Psoas muscle (tissue), 8 donors: ENCODE measurements around the gene EIF6. TPM values are rescaled to one million over a fixed set of nuclear protein-coding genes. Genes with fewer than 3 reads are reported as not detected.
A peak's percentile ranks its signal among the peaks of the same experiment; 100 is the strongest.

Experiments
- ATAC-seq, 4 donors: fragments of 200-7000 bp; cut with Tn5 transposase; one replicate each; pipeline ENCODE4 v1.9.1; 2020; ENCODE audit warnings: moderate library complexity in 3 of 4, mild to moderate bottlenecking in 2 of 4
- DNase-seq, 2 donors: peaks; one replicate each; pipeline ENCODE4 v3.0.0-alpha.2; 2020
- H3K27ac ChIP-seq: fragments of 200-600 bp; one replicate; pipeline ENCODE4 v1.8.0; 2022
- H3K27me3 ChIP-seq, 3 donors: fragments of 200-600 bp in 1 of 3; one replicate each; pipeline versions ENCODE4 v1.6.1 to v1.8.0; 2013 to 2022; ENCODE audit warnings: low read length in 2 of 3, mild to moderate bottlenecking in 2 of 3, moderate library complexity in 1 of 3; ENCODE audit not compliant: insufficient read depth in 3 of 3
- H3K36me3 ChIP-seq, 2 donors: fragments of 200-600 bp in 1 of 2; one replicate each; pipeline versions ENCODE4 v1.6.1 to v1.8.0; 2013 to 2022; ENCODE audit warnings: low read depth in 1 of 2, mild to moderate bottlenecking in 1 of 2, moderate library complexity in 1 of 2; ENCODE audit not compliant: insufficient read depth in 1 of 2
- H3K4me1 ChIP-seq: fragments of 200-600 bp; one replicate; pipeline ENCODE4 v1.8.0; 2022
- H3K4me3 ChIP-seq: fragments of 200-600 bp; one replicate; pipeline ENCODE4 v1.8.0; 2022; ENCODE audit warnings: mild to moderate bottlenecking
- H3K9me3 ChIP-seq: fragments of 200-600 bp; one replicate; pipeline ENCODE4 v1.8.0; 2022
- WGBS, 3 donors: extraction: QIAGEN DNeasy Blood & Tissue Kit; methylation state at CpG; one replicate each; pipeline versions ENCODE4 v1.1.6 to v1.1.7; 2013; 5-methylcytosine and 5-hydroxymethylcytosine counted together
- intact Hi-C, 2 donors: fragments of 100-400 bp; cut with DNase I; formaldehyde crosslinking; loops; one replicate each; pipeline versions ENCODE4 v1.11.0 to v1.14.2; 2022
- polyA plus RNA-seq, 3 donors: library from polyadenylated mRNA; stranded (reverse); fragments of 200-250 nt; gene quantifications; one replicate each; pipeline ENCODE4 v1.2.3, GENCODE V29; 2013
- total RNA-seq, 4 donors: library from RNA; stranded (reverse); fragmentation: NEBNext Ultra II Directional in 2 of 4; extraction: Animal tissue kit (Norgen Biotek cat#: 25700) in 2 of 4; gene quantifications; one replicate each; pipeline versions ENCODE4 v1.2.1 to v1.2.4, GENCODE V29; 2021 to 2023
- TF ChIP-seq, protein P1 (sequence below): fragments of 200-600 bp; IDR thresholded peaks from one replicate; pipeline ENCODE4 v1.8.0; 2022; ENCODE audit warnings: antibody characterized with exemption
- donor health status: healthy with polysubstance abuse.
- donor health status: DM: no; HTN: no; CAD: no; lungs with moderate emphysema.
- donor health status: Bipolar disorder and iron deficiency.
- donor health status: healthy.
- donor health status: DM: yes; HTN: yes; CAD: no.
- donor health status: DM: no; HTN: no; CAD: no.
- donor health status: DM: no; HTN: no; CAD: no.
- donor health status: DM: yes; HTN: yes; CAD: no.

EIF6 gene
- total and polyA plus RNA-seq, 7 donors: 44.3 to 169 (median 63.0) TPM

DNA sequence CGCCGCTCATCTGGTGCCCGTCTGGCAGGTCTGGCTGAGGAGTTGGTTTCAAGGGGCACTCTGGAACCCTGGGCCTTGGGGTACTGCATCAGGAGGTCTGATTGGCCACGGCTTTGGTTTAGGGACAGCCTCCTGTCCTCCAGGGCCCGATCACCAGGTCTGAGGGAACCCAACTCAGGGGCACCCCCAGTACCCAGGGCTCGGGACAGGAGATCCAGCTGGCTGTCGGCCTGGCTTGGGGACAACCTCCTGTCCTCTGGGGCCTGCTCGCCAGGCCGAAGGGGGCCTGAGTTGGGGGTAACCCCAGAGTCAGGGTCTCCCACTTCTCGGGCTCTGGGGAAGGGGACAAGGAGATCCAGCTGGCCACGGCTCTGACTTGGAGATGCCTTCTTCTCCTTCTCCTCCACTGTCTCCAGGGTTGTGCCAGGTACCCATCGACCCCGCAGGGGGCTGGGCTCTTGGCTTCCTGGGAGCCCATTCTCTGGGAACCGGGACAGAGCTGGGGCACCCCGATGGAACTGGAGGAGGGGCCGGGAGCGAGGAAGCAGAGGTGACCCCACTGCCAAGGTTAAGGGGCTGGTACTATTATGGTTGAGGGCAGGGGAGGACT, 2.4 kb upstream of the EIF6 start:
- Histone ChIP-seq H3K27me3 (peaks cover 0 to 4% (median 0%) of the 10 kb centered on the region in 3 donors), H3K27ac (no peak overlapping the region), H3K4me1 (peaks cover 11% of the 10 kb centered on the region), H3K36me3 (peaks cover 0 to 10% of the 10 kb centered on the region in 2 donors), H3K4me3 (no peak overlapping the region), H3K9me3 (no peaks in the 10 kb centered on the region)
- ATAC-seq (no peak), DNase-seq (no peak)
- intact Hi-C loops: loop anchor here in 1 of 2 donors (5.0 kb wide), 1 partner anchor 165 kb away; no protein-coding TSS in a partner anchor
- TF ChIP-seq, protein P1, sequence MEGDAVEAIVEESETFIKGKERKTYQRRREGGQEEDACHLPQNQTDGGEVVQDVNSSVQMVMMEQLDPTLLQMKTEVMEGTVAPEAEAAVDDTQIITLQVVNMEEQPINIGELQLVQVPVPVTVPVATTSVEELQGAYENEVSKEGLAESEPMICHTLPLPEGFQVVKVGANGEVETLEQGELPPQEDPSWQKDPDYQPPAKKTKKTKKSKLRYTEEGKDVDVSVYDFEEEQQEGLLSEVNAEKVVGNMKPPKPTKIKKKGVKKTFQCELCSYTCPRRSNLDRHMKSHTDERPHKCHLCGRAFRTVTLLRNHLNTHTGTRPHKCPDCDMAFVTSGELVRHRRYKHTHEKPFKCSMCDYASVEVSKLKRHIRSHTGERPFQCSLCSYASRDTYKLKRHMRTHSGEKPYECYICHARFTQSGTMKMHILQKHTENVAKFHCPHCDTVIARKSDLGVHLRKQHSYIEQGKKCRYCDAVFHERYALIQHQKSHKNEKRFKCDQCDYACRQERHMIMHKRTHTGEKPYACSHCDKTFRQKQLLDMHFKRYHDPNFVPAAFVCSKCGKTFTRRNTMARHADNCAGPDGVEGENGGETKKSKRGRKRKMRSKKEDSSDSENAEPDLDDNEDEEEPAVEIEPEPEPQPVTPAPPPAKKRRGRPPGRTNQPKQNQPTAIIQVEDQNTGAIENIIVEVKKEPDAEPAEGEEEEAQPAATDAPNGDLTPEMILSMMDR: no peak
- 83 to 87% (median 84%) methylated on average over 15 to 17 of the region's 17 CpGs for WGBS, 3 donors

- H3K27ac ChIP-seq: no peak overlapping the region
- H3K27me3 ChIP-seq: no peaks in the 10 kb centered on the region
- peaks cover 11% of the 10 kb centered on the region for H3K4me1 ChIP-seq
- TF ChIP-seq, protein P1: no peak
- intact Hi-C loops: loop anchor here in 1 of 2 donors (5.0 kb wide), 1 partner anchor 166 kb away; no protein-coding TSS in a partner anchor
- peaks cover 0 to 17% of the 10 kb centered on the region in 2 donors for H3K36me3 ChIP-seq
- 89 to 92% (median 91%) methylated on average over 12 of the region's 12 CpGs for WGBS, 3 donors
- H3K4me3 ChIP-seq: no peak overlapping the region
- no peak for ATAC-seq
- H3K9me3 ChIP-seq: no peaks in the 10 kb centered on the region
- DNase-seq: no peak
Observed at GRCh38 chr20:35286077-35286898, 1.7 kb upstream of the EIF6 start.

DNA sequence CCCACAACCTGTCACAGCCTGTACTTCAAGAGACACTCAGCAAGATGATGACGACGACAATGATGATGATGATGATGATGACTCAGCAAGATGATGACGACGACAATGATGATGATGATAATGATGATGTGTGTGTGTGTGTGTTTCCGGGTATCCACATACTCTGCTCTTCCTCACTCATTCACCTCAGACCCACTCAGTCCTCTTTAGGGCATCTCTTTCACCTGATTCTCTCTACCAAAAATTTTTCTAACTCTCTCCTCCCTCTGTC, 1.2 kb upstream of the EIF6 start:
- WGBS, 3 donors: 81 to 85% (median 83%) methylated on average over 5 of the region's 5 CpGs

DNA sequence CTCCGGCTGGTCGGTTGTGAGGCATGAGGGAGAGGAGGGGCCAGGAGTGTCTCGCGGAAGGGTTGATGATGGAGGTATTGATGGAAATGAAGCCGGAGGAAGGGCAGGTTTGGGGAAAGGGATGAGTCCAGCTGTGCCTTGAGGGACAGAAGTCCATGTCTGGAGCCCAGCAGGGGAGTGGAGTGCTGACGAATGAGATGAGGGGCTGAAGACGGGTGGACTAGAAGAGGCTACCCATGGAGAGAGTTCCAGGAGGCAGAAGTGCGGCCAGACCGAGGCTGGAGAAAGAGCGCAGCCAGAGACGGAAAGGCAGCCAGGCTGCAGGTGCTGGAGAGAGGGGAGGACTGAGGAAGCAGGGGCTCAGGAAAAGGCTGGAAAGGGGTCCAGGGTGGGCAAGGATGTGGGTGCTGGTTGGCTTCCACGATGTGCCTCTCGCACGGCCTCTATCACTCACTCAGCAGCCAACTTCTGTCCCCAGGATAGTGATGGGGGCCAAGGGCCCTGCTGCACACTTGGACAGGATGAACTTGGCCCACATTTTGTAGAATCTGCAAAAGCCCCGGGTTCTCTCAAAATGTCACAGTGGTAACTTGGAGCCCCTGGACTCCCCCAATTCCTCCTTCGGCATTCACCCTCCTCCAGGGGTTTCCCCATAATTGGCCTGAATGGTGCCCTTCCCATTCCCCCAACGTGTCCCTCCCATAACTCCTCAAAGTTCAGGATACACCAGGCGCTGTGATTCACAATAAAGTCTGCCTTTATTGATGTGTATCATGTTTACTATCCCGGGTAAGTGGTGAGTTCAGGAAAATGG, 627 bp upstream of the EIF6 start:
- WGBS, 3 donors: 41 to 47% (median 43%) methylated on average over 19 of the region's 19 CpGs
- ATAC-seq: peak; percentile 3 to 7 (median 4)
- TF ChIP-seq, protein P1: no peak
- Histone ChIP-seq H3K27me3 (no peaks in the 10 kb centered on the region), H3K9me3 (no peaks in the 10 kb centered on the region), H3K27ac (peak overlapping the region; percentile 82), H3K4me3 (peak overlapping the region; percentile 82), H3K4me1 (peaks cover 11% of the 10 kb centered on the region), H3K36me3 (peaks cover 0 to 28% of the 10 kb centered on the region in 2 donors)
- intact Hi-C loops: loop anchor here in 1 of 2 donors (5.0 kb wide), 1 partner anchor 167 kb away; no protein-coding TSS in a partner anchor
- DNase-seq: no peak

More for the DNA sequence above, 1.2 kb upstream of the EIF6 start:
- no peak for DNase-seq
- Histone ChIP-seq H3K4me3 (no peak overlapping the region), H3K27me3 (no peaks in the 10 kb centered on the region), H3K9me3 (no peaks in the 10 kb centered on the region), H3K4me1 (peaks cover 11% of the 10 kb centered on the region), H3K27ac (no peak overlapping the region), H3K36me3 (peaks cover 0 to 22% of the 10 kb centered on the region in 2 donors)
- TF ChIP-seq, protein P1: no peak
- ATAC-seq: no peak
- intact Hi-C loops: loop anchor here in 1 of 2 donors (5.0 kb wide), 1 partner anchor 167 kb away; no protein-coding TSS in a partner anchor
